Lower leg skin (tissue), 4 donors: ENCODE measurements around the gene ZFAND2A. TPM values are rescaled to one million over a fixed set of nuclear protein-coding genes. Genes with fewer than 3 reads are reported as not detected.
"Not testable (repeated sequence)": the region's sequence is repeated elsewhere in the genome, so short reads cannot be mapped to it uniquely, and the experiment has no call there.

ENCODE experiments used
- DNase-seq, 2 donors: peaks; one replicate each; pipeline ENCODE4 v3.0.0-alpha.2; 2019; ENCODE audit warnings: low spot score in 2 of 2
- H3K4me3 ChIP-seq: fragments of 200-600 bp; sonication (generic); 2 replicates; pipeline ENCODE4 v1.5.1; 2017; ENCODE audit warnings: mild to moderate bottlenecking, low read depth; ENCODE audit not compliant: poor library complexity, severe bottlenecking
- CTCF ChIP-seq, 3 donors: fragments of 450-650 bp; IDR thresholded peaks; one replicate each; pipeline ENCODE4 v1.5.1; 2016; ENCODE audit warnings: antibody characterized with exemption in 3 of 3, mild to moderate bottlenecking in 3 of 3, moderate library complexity in 2 of 3
- POLR2A ChIP-seq, 2 donors: fragments of 450-650 bp; IDR thresholded peaks; one replicate each; pipeline ENCODE4 v1.6.1; 2016 to 2017; ENCODE audit warnings: antibody characterized with exemption in 2 of 2, mild to moderate bottlenecking in 1 of 2, moderate library complexity in 1 of 2
- WGBS, 2 donors: methylation state at CpG; one replicate each; pipeline ENCODE4 v1.1.5; 2018; 5-methylcytosine and 5-hydroxymethylcytosine counted together
- intact Hi-C: fragments of 100-400 bp; cut with DNase I; formaldehyde crosslinking; loops from one replicate; pipeline ENCODE4 v1.15.0; 2023; ENCODE audit warnings: low total_unique reads
- total RNA-seq, 4 donors: library from RNA; depleted of rRNA; stranded (reverse); fragments of >200 nt; gene quantifications; one replicate each; pipeline ENCODE4 v1.1.0, GENCODE V29; 2016

Gene ZFAND2A
- total RNA-seq, 4 donors from 2014 or later: 9.4 to 26.0 (median 22.8) TPM

DNA sequence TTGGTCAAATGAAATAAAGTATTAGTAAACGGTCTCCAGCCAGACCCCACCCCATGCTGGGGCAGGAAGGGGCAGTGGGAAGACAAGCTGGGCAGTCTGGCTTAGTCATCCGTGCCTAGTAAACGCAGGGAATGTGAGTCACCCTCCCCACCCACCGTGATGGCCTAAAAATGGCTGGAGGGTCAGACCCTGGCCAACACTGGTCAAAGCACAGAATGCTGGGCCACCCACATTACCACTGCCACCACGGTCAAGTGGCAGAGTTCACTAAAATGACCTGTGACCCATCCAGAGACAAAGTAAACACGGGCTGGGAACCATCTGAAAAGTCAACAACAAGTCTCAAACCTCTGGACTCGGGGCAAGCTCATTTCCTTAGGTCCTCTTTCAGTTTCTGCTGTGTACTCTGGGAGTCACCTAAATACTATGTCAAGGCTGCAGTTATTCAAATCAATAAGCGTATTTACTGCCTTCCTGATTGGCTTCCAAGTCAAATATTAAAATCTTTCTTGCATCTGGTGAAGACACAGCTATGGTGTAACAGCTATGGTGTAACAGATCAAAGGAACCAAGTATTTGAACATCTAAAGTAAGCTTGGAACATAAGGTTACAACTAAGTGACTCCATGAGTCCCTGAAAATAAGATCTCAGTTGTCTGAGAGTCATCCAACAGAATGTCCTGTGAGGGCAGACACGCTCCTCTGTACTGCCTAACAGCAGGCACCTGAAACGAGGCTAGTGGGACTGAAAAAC, 3.0 kb downstream of the ZFAND2A start:
- WGBS, 2 donors: 60% methylated on average over 10 of the region's 10 CpGs
- DNase-seq: no peak
- TF ChIP-seq POLR2A (IDR thresholded peaks at IDR 0.05) (no peak), CTCF (IDR thresholded peaks at IDR 0.05) (peak in 1 of 3 donors; percentile 90)
- no peak overlapping the region for H3K4me3 ChIP-seq
- intact Hi-C loops: no loop called here

GRCh38 chr7:1155818-1156781, 3.9 kb downstream of the ZFAND2A start:
- DNase-seq, intact Hi-C loops: not testable (repeated sequence)
- 87 to 88% methylated on average over 21 to 23 of the region's 33 CpGs for WGBS, 2 donors

GRCh38 chr7:1154172-1154739, 5.7 kb downstream of the ZFAND2A start:
- 78 to 92% methylated on average over 11 of the region's 11 CpGs for WGBS, 2 donors
- TF ChIP-seq CTCF (IDR thresholded peaks at IDR 0.05) (no peak), POLR2A (IDR thresholded peaks at IDR 0.05) (no peak)
- no peak for DNase-seq
- intact Hi-C loops: no loop called here
- H3K4me3 ChIP-seq: no peak overlapping the region

More at GRCh38 chr7:1155818-1156781, 3.9 kb downstream of the ZFAND2A start:
- not testable (repeated sequence) for H3K4me3 ChIP-seq

DNA sequence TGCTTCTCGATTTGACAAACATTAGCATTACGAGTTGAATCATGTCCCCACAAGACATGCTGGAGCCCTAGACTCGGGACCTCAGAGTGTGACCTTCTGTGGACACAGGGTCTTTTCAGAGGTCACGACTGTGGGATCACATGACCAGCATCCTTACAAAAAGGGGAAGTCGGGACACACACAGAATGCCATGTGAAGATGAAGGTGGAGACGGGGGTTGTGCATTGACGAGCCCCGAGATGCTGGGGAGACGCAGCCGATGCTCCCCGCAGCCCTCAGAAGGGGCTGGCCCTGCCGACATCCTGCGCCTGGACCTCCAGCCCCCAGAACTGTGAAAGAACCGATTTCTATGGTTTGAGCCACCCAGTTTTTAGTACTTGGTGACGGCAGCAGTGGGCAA, 7.5 kb downstream of the ZFAND2A start:
- TF ChIP-seq CTCF (IDR thresholded peaks at IDR 0.05): no peak
- TF ChIP-seq POLR2A (IDR thresholded peaks at IDR 0.05): no peak
- WGBS, 2 donors: 82 to 86% methylated on average over 15 of the region's 15 CpGs
- DNase-seq: no peak
- intact Hi-C loops: no loop called here
- no peak overlapping the region for H3K4me3 ChIP-seq

DNA sequence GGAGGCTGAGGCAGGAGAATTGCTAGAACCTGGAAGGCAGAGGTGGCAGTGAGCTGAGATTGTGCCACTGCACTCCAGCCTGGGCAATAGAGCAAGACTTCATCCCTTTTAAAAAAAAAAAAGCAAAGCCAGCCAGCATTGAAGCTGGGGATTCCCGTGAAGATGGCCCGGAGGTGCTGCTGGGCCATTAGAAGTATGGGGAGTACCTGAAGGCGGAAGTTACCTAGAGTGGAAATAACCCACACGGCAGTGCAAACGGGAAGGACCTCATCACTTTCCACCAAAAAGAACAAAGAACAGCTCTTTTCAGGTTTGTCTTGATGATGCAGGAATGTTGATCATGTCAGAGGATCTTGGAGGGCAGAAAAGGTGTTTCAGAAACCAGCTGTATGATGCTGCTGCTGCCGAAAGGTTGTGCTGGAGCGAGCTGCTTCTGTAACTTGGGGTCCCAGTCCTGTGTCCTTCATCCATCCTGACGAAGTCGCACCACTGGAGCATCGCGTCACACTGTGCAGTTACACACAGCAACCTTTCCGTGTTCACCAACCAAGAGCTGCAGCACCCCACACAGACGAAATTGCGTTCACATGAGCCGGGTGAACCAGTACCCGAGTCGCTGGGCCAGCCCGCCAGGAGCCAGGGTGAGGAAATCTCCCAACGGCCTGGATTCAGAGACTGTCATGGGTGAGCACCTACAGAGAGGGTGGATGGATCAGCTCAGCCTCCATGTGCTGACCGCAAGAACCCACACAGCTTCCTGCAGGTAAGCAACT, 8.2 kb downstream of the ZFAND2A start:
- 86 to 88% methylated on average over 18 to 20 of the region's 20 CpGs for WGBS, 2 donors
- no peak for DNase-seq
- intact Hi-C loops: no loop called here

More for the DNA sequence above, 8.2 kb downstream of the ZFAND2A start:
- no peak overlapping the region for H3K4me3 ChIP-seq
- no peak for TF ChIP-seq CTCF (IDR thresholded peaks at IDR 0.05)
- no peak for TF ChIP-seq POLR2A (IDR thresholded peaks at IDR 0.05)
